HG02840 (cell line): ENCODE data around the gene VIL1.

ENCODE experiments used
- ATAC-seq: cut with Tn5 transposase; IDR thresholded peaks from one replicate; pipeline ENCODE4 v1.9.1; 2021; ENCODE audit warnings: mild to moderate bottlenecking, moderate library complexity, moderate number of reproducible peaks; ENCODE audit not compliant: unreplicated experiment, low FRiP score

Gene VIL1

DNA sequence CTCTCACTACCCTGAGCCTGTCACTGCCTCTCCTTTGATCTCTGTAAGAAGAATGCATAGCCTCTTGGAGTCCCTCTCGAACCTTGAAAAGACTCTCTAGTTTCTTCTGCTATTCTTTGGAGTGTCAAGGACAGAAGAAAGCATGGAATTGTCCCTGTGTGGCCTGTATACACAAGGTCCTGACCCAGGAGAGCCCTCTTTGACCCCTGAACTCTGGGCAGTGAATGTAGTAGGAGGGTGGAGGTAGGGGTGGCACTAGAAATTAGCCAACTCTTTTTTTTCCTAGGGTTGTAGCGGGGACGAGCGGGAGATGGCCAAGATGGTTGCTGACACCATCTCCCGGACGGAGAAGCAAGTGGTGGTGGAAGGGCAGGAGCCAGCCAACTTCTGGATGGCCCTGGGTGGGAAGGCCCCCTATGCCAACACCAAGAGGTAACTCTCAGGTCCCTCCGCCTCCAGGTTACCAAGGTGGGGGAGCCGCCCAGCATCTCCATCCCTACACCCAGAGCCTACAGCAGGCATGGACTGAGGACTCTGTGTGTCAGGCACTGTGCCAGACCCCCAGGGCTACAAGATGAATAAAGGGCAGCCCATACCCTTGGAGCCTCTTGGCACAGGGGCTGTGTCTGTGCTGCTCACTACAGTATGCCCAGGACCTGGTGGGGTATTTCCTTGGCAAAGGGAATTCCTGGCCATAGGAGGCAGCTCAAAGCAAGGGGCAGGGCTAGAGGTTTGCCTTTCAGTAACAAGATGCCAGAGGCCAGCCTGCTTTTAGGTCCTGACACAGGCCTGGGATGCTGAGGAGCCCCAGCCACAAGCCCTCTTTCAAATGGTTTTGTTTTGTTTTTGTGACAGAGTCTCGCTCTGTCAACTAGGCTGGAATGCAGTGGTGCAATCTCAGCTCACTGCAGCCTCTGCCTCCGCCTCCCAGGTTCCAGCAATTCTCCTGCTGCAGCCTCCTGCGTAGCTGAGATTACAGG lies 16.4 kb downstream of the VIL1 start:
- ATAC-seq = no peak

GRCh38 chr2:218436992-218437391 lies 18.1 kb downstream of the VIL1 start:
- ATAC-seq = no peak

DNA sequence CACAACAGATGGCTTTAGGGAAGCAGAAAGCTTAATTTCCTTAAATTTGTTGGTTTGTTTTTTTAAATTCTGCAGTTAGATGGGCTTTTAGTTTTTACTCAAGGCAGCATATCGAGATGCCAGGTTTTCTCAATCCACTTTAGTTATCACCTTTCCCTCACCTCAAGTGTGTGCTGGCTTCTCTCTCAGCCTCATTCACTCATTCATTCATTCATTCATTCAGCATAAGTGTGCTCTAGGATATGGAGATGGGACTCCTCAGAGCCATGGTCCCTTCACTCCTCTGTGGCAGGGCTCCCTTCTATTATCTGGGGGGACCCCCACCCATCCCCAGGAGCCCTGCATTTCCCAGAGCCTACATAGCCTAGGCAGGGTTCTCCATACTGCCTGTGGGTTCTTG lies 19.0 kb downstream of the VIL1 start:
- ATAC-seq = no peak

GRCh38 chr2:218438596-218438995 lies 19.7 kb downstream of the VIL1 start:
- ATAC-seq = no peak

DNA sequence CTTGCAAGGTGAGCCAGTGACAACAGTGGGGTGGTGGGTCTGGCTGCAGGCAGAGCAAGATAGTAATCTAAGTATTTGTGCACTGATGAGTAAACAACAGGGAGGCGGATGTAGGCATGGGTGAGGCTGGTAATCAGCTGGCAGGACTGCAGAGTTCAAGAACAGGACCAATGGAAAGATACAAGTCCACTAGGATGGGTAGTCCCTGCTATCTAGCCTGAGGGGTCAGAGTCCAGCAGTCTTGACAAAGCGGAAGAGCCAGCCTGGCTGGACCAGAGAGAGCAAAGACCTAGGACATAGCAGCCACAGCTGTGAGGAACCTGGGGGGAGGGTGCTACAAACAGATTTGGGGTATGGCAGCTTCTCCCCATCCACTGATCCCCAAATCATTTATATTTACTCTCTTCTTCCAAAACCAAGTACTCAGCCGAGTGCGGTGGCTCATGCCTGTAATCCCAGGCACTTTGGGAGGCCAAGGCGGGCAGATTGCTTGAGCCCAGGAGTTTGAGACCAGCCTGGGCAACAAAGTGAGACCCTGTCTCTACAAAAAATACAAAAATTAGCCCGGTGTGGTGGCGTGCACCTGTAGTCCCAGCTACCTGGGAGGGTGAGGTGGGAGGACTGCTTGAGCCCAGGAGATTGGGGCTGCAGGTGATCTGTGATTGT lies 25.9 kb downstream of the VIL1 start:
- no peak for ATAC-seq

DNA sequence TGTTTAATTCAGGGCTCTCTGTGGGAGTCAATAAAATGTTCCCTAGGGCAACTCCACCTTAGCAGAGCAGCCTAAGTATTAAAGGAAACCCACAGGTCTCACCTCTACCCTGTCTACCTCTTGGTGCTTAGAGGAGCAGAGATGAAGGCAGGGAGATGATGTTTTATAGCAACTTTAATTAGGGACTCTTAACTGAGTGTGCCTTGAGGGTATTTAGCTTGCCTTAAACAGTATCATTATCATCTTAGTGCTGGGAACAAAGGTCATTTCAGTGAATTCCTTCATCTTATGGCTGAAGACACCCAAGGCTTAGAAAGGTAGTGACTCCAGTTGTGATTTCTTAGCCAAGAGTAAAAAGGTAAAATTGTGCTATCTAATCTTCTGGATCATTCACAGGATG lies 26.7 kb downstream of the VIL1 start:
- no peak for ATAC-seq

- ATAC-seq = no peak
Observed at GRCh38 chr2:218446547-218446946, 27.6 kb downstream of the VIL1 start.

DNA sequence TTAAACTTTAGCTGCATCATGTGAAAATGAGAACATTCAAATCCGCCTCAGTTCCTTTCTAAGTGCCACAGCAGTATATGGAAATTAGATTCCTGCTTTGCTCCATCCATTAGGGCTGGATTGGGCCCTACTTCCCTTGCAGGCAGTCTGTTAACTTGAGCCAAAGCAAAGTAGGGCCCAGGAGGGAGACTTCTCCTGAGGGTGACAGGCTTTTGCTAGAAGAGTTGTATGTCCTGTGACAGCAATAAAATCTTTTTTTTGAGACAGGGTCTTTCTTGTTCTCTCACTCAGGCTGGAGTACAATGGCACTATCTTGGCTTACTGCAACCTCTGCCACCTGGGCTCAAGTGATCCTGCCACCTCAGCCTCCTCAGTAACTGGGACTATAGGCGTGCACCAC lies 28.1 kb downstream of the VIL1 start:
- no peak for ATAC-seq

DNA sequence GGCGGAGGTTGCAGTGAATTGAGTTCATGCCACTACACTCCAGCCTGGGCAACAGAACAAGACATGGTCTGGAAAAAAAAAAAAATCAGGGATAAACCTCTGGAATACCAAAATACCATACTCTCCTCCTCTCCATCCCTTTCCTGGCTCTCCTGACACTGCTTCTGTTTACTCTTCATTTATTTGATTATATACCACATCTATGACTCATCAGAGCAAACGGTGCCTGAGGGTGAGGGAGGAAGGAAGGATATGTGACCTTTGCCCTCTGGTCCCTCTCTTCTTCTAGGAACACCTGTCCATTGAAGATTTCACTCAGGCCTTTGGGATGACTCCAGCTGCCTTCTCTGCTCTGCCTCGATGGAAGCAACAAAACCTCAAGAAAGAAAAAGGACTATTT lies 30.0 kb downstream of the VIL1 start:
- ATAC-seq = no peak

GRCh38 chr2:218452079-218452478 lies 33.2 kb downstream of the VIL1 start:
- ATAC-seq = no peak

GRCh38 chr2:218456849-218457248 lies 37.9 kb downstream of the VIL1 start:
- ATAC-seq = no peak

DNA sequence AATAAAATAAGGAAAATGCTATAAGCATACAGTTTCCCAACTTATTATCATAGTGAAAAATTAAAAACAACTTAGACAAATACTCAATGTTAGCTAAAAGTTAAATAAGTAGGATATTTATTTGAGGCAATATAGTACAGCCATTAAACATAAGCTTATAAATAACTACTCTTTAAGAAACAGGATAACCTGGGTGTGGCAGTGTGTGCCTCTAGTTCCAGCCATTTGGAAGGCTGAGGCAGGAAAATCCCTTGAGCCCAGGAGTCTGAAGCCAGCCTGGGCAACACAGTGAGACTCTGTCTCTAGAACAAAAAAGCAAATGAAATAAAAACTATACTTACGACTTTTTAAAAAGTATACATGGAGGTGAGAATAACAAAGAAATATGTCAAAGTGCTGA lies 39.7 kb downstream of the VIL1 start:
- no peak for ATAC-seq

GRCh38 chr2:218465987-218466633 lies 47.2 kb downstream of the VIL1 start:
- ATAC-seq = no peak

DNA sequence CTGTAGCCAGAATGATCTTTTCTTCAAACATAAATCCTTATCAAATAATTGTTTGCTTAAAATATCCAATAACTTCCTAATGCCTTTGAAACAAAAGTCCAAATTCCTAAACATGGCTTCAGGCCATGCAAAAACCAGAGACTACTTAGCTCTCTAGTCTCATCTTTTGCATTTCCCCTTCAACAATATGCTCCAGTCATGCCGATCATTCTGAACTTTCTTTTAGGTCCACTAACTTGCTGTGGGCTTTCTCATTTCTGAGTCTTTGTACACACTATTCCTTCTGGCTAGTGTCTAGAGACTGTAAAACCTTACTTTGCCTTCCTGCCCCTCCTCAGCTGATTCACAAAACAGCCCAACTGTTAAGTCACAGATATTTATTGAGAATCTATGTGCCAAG lies 51.5 kb downstream of the VIL1 start:
- no peak for ATAC-seq

GRCh38 chr2:218471036-218471435 lies 52.1 kb downstream of the VIL1 start:
- ATAC-seq = no peak

- ATAC-seq = no peak
Observed at GRCh38 chr2:218471982-218472381, 53.1 kb downstream of the VIL1 start.

- ATAC-seq = no peak
Observed at GRCh38 chr2:218472988-218473387, 54.1 kb downstream of the VIL1 start.

DNA sequence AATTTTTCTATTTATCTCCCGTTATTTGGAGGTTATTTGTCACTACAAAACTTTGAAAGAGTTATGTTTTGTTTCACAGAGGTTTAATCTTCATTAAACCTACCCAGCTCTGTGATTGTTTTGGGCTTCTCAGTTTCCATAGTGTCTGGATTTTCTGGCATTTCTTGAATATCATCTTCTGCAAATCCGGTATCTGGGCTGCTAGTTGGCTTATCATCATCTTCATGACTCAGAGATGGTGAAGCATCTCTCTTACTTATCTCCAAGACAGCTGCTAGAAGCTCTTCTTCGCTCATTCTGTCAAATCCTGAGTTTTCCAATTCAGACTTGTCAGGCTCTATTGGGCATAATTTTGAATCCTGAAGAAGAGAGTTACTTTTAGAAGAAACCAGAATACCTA lies 55.6 kb downstream of the VIL1 start:
- no peak for ATAC-seq

- no peak for ATAC-seq
Observed at GRCh38 chr2:218476676-218477075, 57.8 kb downstream of the VIL1 start.

DNA sequence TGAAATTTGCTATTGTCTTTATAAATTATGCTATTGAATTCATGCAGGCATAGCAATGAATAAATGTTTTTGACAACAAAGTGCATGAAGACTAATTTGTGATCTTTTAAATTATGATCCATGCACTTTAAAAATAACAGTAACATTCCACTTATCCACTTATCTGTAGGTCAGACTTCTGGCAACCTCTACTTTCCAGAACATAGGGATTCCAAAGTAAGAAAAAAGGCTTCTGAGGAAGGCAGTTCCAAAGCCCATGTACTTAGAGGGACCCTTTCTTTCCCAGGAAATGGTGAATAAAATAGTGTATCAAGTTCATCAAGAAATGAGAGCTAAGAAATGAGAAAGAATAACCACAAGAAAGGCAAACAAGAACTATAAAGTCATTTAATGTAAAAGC lies 58.3 kb downstream of the VIL1 start:
- ATAC-seq = no peak

- no peak for ATAC-seq
Observed at GRCh38 chr2:218478544-218478943, 59.6 kb downstream of the VIL1 start.
